ENCODE measurements around the gene KMO.

The KMO gene

GRCh38 chr1:241536969-241537368, 4.8 kb downstream of the KMO start:
- no peak for DNase-seq (ENCODE audit: low read depth in 2 of 2)

GRCh38 chr1:241542199-241542907, 10.2 kb downstream of the KMO start:
- DNase-seq (ENCODE audit: low read depth in 2 of 2) = no peak

GRCh38 chr1:241548008-241548407, 15.8 kb downstream of the KMO start:
- no peak for DNase-seq (ENCODE audit: low read depth in 2 of 2)

- no peak for DNase-seq (ENCODE audit: low read depth in 2 of 2)
These were observed 18.1 kb downstream of the KMO start for GRCh38 chr1:241550318-241550717.

GRCh38 chr1:241551759-241552638, 19.8 kb downstream of the KMO start:
- peak in 1 of 2 donors; percentile 30 for DNase-seq (ENCODE audit: low read depth in 2 of 2)

DNA sequence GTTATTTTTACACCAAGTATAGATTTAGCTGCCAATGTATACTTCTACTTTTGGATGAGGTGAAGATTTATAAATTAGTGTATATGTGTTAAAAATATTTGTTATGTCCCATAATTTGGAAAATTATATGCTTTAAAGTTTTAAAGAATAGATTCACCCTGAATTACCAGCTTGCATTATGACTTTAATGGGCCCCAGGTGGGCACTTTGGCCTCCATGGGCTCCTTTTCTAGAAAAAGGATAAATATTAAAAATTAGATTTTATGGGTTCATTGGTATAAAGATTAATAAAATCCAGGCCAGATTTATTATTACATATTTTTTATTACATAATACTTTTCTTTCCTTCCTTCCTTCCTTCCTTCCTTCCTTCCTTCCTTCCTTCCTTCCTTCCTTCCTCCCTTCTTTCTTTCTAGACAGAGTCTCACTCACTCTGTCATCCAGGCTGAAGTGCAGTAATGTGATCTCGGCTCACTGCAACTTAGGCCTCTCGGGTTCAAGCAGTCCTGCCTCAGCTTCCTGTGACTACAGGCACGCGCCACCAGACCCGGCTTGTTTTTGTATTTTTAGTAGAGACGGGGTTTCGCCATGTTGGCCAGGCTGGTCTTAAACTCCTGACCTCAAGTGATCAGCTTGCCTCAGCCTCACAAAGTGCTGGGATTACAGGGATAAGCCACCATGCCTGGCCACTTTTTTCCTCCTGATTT, 21.9 kb downstream of the KMO start:
- DNase-seq (ENCODE audit: low read depth in 2 of 2) = no peak

GRCh38 chr1:241555526-241555925, 23.3 kb downstream of the KMO start:
- no peak for DNase-seq (ENCODE audit: low read depth in 2 of 2)

GRCh38 chr1:241557031-241557430, 24.9 kb downstream of the KMO start:
- DNase-seq (ENCODE audit: low read depth in 2 of 2) = no peak

- no peak for DNase-seq (ENCODE audit: low read depth in 2 of 2)
These were observed 25.5 kb downstream of the KMO start for GRCh38 chr1:241557551-241558193.

GRCh38 chr1:241560146-241560848, 28.1 kb downstream of the KMO start:
- no peak for DNase-seq (ENCODE audit: low read depth in 2 of 2)

GRCh38 chr1:241560849-241561187, 28.6 kb downstream of the KMO start:
- no peak for DNase-seq (ENCODE audit: low read depth in 2 of 2)

DNA sequence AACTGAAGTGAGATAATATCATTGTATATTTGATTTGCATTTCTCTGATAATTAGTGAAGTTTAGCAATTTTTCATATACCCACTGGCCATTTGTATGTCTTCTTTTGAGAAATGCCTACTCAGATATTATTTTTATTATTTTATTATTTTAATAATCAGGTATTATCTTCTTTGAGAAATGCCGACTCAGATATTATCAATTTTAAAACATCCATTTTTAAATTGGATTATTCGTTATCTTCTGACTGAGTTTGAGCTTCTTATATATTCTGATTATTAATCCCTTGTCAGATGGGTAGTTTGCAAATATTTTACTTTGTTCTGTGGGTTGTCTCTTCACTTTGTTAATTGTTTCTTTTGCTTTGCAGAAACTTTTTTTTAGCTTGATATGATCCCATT, 37.7 kb downstream of the KMO start:
- no peak for DNase-seq (ENCODE audit: low read depth in 2 of 2)

DNA sequence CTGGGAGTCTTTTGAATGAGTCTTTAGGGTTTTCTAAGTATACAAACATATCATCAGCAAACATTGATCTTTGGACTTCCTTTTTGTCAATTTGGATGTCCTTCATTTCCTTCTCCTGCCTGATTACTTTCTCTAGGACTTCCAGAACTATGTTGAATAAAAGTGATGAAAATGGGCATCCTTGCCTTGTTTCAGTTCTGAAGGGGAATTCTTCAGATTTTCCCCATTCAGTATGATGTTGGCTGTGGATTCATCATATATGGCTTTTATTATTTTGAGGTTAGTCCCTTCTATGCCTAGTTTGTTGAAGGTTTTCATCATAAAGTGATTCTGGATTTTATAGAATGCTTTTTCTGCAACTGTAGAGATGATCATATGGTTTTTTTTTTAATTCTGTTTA, 42.0 kb downstream of the KMO start:
- no peak for DNase-seq (ENCODE audit: low read depth in 2 of 2)

DNA sequence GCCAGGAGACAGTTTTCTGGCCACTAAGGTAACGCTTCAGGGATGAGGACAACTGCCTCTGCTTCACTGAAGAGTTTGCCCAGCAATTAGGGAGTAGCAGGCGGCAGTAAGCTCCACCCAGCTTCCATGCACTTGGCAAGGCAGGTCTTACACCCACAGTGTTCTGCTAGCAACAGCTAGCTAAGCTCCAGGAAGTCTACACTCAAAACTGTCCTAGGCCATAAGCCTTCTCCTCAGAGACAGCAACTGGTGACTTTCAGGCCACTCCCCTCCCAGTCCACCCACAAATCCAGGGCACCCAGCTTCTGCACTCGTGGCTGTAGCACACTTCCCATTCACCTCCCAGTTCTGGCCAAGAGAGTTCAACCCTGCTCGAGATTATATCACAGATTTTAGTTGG, 47.3 kb downstream of the KMO start:
- DNase-seq (ENCODE audit: low read depth in 2 of 2) = no peak

- no peak for DNase-seq (ENCODE audit: low read depth in 2 of 2)
These were observed 50.7 kb downstream of the KMO start for GRCh38 chr1:241582921-241583321.

GRCh38 chr1:241586905-241587512, 54.8 kb downstream of the KMO start:
- no peak for DNase-seq (ENCODE audit: low read depth in 2 of 2)

- no peak for DNase-seq (ENCODE audit: low read depth in 2 of 2)
These were observed 57.3 kb downstream of the KMO start for GRCh38 chr1:241589521-241589920.

DNA sequence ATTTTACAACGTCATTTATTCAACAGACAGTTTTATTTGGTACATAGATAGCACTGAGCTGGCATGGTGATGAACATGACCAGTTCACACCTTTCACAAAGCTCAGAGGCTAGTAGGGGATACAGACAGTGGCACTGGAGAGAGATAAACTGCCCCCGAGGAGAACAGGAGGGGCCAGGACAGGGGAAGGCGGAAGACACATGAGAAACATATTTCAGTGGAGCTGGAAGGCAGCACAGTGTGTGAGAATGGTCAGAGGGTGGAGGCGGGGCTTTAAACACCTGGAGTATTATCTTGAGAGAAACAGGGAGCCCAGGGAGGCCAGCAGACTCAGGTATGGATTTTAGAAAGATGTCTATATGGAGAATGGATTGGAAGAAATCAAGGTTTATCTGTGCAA, 58.5 kb downstream of the KMO start:
- no peak for DNase-seq (ENCODE audit: low read depth in 2 of 2)

GRCh38 chr1:241591317-241591716, 59.1 kb downstream of the KMO start:
- DNase-seq (ENCODE audit: low read depth in 2 of 2) = no peak

DNA sequence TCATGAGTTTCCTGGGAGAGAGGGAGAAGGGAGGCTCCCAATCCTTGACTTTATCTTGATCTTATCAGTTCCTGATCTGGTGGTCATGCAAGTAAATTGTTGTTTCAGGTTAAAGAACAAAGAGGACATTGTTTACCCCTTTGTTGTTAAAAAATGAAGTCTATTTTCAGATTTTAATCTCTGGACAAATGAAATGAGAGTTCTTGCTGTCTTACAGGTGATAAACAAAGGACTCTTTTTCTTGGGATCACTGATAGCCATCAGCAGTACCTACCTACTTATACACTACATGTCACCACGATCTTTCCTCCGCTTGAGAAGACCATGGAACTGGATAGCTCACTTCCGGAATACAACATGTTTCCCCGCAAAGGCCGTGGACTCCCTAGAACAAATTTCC, 59.6 kb downstream of the KMO start:
- no peak for DNase-seq (ENCODE audit: low read depth in 2 of 2)

Data from stimulated activated CD8-positive, alpha-beta memory T cell treated with anti-CD3 and anti-CD28 coated beads, Interleukin-15, amount 100 ng/mL, for 48 hours (primary cell).